ENCODE data around the gene OXT.

GRCh38 chr20:3103369-3104032 lies 32.1 kb downstream of the OXT start:
- TF ChIP-seq ZSCAN29 (CRISPR knock-in tag; conservative IDR thresholded peaks at IDR 0.05): no peak; the same call in 1 of the 2 replicates
- peak; percentile 72 for TF ChIP-seq CTCF (CRISPR knock-in tag; IDR thresholded peaks at IDR 0.05)
- TF ChIP-seq PHF8 (CRISPR knock-in tag; IDR thresholded peaks at IDR 0.05): no peak
- TF ChIP-seq CC2D1A (CRISPR knock-in tag; IDR thresholded peaks at IDR 0.05): no peak
- no peak for TF ChIP-seq FOXC1 (CRISPR knock-in tag; IDR thresholded peaks at IDR 0.05; ENCODE audit: borderline replicate concordance)
- TF ChIP-seq ZBTB8A (CRISPR knock-in tag; IDR thresholded peaks at IDR 0.05; ENCODE audit: borderline replicate concordance, low read depth): no peak
- TF ChIP-seq ZNF747 (CRISPR knock-in tag; IDR thresholded peaks at IDR 0.05; ENCODE audit: borderline replicate concordance): peak; percentile 80; the same call in 1 of the 2 replicates
